NCI-H187 treated with DMSO at 0.1 percent for 48 hours (cell line): Measurements from ENCODE around the gene DSTN.

Experiments used
- DNase-seq: peaks from one replicate; lab custom pipeline; 2025; lab: John Stamatoyannopoulos, UW

The DSTN gene

DNA sequence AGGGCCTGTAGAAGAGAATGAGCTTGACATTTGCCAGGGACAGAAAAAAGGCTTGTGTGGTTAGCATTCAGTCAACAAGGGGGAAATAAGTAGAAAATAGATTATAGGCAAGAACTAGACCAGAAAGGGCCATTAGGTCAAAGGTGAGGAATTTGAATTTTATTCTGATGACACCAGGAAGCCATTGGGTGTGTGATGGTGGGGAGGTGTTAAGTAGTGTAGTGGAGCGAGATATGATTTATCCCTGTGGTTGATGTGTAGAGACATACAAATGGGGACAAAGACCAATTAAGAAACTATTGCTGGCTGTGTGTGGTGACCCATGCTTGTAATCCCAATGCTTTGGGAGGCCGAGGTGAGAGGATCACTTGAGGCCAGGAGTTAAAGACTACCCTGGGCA is 11.0 kb downstream of the DSTN start:
- no peak for DNase-seq

DNA sequence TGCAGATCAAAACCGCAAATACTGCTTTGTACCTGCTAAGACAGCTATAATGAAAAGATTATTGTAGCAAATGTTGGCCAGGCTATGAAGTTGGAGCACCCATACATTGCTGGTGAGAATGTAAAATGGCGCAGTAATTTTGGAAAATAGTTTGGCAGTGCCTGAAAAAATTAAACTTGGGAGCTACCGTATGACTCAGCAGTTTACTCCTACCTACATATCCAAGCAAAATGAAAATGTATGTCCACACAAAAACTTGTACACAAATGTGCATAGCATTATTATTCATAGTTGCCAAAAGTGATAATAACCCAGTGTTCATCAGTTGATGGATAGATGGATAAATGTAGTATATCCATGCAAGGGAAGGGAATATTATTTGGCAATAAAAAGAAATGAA is 13.3 kb downstream of the DSTN start:
- no peak for DNase-seq

DNA sequence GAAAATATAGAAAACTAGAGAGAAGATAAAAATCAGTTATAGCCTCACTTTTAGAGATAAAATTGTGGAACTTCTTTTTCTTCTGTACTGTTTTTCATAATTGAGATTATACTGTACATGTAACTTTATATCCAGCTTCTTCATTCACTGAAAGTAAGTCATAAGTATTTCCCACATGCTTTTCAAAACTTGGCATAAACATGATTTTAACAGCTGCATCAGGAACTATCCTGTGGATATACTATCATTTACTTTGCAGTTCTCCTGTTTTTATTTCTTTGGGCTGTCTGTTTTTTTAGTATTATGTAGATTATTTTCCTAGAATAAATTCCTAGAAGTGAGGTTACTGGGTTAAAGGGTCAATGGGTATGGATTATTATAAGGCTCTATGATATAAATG is 14.8 kb downstream of the DSTN start:
- no peak for DNase-seq

DNA sequence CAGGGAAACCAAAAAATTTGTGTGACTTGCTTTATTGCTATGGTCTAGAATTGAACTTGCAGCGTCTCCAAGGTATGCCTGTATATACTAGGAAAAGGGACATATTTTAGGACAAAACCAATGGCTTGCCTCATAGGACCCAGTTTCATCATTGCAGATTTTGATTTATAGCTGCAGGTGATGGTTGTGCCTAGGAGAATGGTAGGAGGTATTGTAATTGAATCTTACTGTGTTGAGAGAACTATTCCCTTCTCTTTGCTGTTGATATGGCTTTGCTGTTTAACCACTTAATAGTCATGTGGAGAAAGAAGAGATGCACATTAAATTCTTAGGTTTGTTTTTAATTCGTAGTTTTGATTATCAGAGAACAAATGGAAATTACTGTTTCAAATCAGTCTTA is 16.4 kb downstream of the DSTN start:
- DNase-seq = no peak

DNA sequence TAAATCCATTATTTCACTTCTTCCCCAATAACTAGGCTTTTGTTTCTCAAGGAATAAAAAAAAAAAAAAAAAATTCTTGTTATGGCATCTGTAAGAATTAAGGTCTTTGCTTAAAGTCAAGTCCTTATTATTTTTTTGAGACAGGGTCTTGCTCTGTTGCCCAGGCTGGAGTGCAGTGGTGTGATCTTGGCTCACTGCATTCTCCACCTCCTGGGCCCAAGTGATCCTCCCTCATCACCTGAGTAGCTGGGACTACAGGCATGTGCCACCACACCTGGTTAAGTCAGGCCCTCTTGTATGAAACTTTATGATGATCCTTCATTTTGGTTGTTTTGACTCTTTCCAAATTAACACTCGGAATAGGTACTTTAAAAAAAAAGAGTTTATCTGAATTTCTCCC is 17.3 kb downstream of the DSTN start:
- no peak for DNase-seq

DNA sequence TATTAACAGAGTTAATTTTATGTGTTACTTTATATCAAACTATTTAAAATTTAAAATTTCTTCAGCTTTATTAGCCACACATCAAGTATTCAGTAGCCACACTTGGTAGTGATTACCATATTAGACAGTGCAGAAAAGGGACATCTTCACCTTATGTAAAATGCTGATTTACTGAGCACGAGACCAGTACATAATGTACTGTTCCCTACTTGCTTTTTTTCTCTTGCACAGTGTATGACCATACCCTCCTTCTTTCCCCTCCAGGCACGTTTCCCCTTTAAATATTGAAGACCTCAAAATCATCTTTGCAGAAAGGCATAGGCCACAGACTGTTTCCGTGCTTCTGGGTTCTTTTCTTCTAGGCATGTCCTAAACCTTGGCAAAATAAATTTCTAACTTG is 17.9 kb downstream of the DSTN start:
- DNase-seq = no peak

DNA sequence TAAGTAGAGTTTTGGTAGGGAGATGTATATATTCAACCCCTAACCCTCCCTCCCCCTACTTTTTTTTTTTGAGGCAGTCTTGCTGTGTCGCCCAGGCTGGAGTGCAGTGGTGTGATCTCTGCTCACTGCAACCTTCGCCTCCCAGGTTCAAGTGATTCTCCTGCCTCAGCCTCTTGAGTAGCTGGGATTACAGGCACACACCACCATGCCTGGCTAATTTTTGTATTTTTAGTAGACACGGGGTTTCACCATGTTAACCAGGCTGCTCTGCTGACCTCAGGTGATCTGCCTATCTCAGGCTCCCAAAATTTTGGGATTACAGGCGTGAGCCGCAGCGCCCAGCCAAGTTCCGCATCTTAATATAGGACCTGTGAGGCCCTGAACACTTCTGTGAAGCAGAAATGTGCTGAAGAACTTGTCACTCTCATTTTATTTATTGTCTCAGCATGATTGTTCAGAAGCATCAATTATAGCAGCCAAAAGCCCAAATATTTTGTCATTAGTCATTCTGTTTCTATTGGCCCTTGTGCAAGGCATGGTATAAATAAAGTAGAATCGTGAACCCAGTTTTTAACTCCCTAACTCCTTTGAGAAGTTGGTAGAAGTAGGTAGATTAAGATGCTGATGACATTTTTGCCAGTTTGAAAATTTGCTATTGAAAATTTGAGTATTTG is 19.4 kb downstream of the DSTN start:
- no peak for DNase-seq

DNA sequence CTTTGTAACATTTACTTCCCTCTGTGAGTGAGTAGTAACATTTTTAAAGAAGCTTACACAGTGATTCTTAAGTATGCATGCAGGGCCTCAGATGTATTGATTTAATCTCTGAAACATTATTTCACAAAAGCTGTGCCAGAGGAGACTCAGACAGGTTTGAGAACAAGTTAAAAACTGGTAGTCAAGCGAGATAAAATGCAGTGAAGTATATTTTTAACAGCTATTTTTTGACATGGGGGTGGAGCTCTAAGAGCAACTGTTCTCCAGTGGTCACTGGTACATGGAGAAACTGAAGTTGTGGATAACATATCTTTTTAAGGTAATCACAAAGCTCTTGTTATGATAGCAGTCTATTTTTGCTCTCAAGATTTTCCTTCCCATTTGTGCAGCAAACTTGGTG is 20.4 kb downstream of the DSTN start:
- DNase-seq = no peak

DNA sequence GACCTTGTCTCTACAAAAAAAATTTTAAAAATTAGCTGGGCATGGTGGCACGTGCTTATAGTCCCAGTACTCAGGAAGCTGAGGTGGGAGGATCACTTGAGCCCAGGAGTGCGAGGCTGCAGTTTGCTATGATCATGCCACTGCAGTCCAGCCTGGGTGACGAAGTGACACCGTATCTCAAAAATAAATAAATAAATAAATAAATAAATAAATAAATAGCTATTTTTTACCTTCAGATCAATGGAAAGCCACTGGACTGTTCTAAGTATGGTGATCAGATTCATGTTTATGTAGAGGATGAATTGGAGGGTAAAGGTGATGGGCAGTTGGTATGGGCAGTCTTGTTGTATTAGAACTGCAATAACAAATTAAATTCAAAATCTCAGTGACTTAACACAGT is 24.0 kb downstream of the DSTN start:
- DNase-seq = no peak

DNA sequence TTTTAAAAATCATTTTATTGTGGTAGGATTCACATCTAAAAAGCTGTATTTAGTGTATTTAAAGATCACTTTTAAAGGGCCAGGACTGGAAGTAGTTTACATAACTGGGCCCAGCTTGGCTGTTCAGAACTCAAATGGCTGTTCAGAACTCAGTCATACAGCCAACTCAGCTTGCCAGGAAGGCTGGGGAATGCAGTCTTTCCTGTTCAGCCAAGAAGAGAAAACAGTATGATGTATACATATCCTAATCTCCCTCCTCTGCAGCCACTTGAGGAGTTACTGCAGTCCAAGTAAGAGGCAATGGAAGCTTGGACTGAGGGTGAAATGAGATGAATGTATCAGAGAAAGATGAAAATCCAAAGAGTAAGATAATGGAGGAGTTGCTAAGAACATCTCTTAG is 24.6 kb downstream of the DSTN start:
- DNase-seq = no peak

DNA sequence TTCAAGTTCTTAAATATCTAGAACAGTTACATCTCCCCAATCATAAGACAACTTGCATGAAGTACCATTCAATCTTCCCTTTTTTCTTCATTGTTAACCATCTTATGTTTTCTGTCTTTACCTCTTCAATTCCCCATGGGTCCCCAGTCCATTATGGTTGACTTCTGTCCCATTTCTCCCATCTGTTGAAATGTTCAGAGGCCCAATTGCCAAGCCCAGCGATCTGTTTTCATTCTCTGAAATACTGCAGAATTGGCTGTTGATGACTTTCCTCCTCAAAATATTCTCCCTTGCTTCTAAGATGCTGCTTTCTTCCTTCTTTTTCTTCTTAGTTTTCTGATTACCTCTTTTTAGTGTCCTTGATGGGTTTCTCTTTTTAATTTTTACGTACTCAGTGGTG is 26.0 kb downstream of the DSTN start:
- no peak for DNase-seq

DNA sequence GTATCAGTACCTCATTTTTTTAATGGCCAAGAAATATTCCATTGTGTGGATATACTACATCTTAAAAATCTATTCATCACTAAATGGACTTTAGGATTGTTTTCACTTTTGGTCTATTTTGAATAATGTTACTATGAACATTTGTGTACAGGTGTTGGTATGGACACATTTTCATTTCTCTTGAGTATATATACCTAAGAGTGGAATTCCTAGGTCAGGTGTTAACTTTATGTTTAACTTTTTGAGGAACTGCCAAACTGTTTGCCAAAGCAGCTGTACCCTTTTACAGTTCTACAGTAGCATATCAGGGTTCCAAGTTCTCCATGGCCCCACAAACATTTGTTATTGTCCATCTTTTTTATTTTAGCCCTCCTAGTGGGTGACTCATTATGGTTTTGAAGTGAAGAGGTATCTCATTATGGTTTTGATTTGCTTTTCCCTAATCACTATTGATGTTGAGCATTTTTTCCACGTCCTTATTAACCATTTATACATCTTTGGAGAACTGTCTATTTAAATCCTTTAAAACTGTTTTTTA is 28.2 kb downstream of the DSTN start:
- DNase-seq = no peak

DNA sequence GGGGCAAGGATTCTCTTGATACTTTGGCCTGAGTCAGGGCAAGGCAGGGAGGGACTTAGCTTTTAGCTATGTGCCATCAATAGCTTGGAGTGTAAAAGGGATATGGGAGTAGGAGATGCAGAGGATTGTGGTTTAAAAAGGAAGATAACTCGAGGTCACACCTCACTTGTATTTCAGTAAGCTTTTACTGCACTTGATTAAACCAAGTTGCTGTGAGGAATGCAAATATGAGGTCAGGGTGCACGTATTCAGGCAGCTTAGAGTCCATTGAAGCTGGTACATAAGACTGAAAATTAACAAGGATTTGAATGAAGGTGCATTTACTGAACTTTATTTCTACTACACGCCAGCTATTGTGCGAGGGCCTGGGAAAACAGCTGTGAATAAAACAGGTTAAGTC is 32.1 kb downstream of the DSTN start:
- no peak for DNase-seq

DNA sequence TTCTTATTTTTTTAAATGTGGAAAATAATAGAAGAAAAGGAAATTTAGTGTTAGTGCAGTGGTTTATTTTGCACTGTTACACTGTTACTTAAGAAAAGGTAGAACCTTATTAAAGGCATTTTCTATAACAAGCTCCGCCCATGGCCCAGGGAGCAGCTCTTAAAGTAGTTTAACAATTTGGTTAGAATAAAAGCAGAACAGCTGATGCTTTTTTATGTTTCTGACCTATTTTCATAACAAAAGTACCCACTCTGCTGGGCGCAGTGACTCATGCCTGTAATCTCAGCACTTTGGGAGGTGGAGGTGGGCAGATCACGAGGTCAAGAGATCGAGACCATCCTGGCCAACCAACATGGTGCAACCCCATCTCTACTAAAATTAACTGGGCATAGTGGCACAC is 32.6 kb downstream of the DSTN start:
- DNase-seq = no peak

DNA sequence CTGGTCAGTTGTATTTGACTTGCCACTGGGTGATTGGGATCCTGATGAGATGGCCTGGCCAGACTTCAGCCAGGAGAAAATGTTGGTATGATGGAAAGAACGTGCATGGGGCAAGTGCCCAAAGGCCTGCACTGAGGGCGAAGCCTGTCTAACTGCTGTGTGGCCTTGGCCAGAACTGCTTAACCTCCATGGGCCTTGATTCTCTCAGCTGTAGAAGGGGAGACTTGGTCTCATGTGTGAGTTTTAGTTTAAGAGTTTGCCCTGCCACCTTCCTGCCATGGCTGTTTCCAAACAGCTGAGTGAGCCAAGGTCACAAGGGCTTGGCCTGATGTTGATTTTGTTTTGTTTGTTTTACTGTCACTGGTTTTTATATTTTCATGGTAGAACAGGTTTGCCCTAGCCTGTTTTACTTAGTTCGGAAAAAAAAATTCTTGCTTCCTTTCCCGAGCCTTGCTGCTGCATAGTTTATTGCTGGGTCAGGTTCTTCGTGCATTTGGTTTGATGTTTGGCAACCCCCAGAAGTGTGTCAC is 35.3 kb downstream of the DSTN start:
- no peak for DNase-seq

DNA sequence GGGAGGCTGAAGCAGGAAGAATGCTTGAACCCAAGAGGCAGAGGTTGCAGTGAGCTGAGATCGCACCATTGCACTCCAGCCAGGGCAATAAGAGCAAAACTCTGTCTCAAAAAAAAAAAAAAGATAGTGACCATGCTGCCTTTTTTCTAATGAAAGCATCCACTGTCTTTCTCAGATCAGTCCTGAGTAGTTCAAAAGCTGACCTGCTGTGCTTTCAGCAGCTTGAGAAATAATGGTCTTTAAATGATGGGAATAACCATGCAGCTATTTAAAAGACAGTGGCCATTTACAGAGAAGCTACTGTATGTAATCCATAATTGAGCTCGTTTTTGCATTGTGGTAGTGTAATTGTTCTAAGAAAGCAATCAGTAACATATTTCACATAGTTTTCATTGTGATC is 36.1 kb downstream of the DSTN start:
- no peak for DNase-seq

DNA sequence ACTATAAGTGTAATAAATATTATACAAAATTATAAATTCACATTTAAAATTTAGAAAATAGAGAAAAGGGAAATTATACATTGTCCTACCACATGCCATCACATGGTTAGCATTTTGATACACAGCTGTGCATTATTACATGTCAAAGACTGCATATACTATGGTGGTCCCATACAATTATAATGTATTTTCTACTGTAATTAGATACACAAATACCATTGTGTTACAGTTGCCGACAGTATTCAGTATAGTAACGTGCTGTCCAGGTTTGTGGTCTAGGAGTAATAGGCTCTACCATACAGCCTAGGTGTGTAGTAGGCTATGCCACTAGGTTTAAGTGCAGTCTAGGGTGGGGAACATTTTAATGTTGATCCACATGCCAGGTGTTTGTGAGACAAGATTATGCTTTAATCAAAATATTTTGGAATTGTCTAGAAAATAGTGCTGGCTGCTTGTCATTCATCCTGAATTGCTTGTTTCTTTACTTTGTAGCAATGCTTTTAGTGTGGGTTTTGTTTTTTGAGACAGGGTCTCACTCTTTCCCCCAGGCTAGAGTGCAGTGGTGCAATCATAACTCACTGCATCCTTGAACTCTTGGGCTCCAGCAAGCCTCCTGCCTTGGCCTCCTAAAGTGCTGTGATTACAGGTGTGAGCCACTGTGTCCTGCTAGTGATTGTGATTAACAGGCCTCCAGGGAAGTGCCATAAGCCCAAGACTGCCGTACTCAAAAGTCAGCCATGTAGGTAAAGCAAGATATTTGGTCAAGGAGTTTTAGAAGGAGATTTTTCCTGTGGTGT is 39.0 kb downstream of the DSTN start:
- no peak for DNase-seq

DNA sequence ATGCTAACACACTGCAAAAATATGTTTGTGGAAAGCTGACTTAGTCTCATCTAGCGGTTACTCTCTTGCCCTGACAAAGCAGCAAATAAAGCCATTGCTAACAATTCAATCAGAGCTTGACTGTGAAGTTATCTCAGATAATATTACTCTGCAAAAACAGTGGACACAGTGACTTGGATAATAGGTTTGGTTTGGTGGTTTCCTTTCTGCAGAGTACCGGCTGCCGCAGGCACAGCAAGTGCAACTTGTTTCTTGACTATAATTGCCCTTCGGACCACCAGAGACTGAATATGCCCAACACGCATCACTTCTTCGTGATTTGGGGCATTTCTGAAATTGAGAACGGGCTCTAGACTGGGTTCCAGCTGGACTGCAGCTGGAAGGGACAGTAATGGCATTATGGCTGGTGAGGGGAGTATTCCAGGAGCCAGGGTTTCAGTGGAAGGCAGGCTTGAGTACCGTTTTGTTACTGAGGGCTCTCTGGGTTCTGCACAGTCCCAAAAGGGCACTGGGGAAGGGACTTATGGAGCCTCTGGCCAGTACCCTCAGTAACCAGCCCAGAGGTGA is 40.0 kb downstream of the DSTN start:
- no peak for DNase-seq

DNA sequence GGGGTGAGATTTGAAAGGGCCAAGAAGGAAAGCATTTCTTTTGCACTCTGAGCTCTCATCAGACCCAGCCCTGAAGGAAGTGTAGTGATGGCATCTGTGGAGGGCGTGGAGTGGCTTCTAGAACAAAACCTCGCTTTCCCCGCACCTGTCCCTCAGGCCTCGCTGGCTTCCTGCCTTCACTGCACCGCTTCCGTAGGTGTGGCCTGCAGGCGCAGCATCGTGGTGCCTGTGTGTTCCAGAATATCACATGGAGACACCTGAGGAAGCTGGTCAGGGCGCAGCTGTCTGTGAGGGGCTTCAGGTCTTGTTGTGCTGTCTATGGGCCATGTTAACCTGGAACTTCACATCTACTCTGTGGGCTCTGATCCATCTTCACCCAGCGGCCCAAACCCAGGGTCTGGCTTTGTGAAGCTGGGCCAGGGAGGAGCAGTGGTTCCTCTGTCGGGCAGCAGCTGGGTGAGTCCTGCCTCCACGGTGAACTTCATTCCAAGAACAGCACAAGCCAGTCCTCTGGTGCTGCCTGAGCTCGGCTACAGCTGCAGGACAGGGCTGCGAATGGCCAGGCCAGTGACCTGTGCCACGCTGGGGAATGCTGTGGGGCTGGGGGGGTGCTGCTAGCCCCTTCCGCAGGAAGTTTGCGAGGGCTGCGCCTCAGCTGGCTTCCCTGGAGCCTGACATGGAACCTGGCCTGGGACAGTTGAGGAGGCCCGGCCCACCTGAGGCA is 40.9 kb downstream of the DSTN start:
- no peak for DNase-seq

DNA sequence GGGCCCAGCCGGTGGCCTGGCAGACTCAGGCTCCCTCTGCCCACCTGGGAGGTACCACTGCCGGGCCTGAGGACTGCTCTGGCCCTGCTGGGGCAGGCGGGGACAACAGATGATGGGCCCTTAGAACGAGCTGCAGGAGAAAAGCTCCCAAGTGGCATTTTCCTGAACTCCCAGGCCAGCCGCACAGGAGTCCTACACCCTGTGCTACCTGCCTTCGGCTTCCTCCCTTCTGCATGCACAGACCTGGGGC is 41.3 kb downstream of the DSTN start:
- DNase-seq = no peak

DNA sequence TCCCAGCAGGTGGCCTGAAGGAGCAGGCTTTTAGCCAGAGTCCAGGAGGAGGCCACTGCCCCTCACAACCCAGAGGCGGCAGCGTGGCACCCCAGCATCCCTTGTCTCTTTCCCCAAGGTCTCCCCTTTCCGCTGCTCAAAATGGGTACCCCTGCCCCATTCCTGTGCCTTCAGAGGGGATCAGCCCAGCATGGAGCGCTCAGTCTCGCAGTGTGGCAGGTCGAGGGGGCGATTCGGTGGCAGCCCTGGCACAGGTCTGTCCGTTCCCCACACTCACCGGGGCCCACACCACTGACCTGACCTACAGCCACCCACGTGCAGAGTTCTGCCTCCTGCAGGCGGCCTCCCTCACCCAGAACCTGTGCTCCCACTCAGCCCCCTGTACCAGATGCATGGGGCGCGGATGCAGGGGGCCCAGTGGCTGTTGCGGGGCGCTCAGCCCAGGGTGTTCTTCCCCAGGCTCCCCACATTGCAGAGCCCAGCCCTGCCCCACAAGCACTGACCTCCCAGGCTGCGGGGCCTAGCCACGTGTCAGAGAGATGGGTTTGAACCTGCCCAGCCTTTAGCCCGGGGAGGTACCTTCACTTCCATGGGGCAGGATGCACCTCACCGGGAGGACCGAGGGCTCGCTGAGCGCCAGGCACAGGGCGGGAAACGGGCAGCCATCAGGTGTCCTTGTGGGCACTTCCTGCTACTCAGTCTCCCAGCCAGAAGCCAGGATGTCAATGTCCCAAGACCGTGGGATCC is 41.8 kb downstream of the DSTN start:
- no peak for DNase-seq
